Measurements from ENCODE around the gene GPR68. TPM values are rescaled to one million over a fixed set of nuclear protein-coding genes. Genes with fewer than 3 reads are reported as not detected.

The GPR68 gene
- total RNA-seq, 1 experiment from 2014 or later, result 0.28 TPM

- H3K27me3 ChIP-seq (ENCODE audit: control insufficient read depth, insufficient read depth, low read length), result no peaks in the 10 kb centered on the region
- CTCF ChIA-PET, result no interaction called here
- ATAC-seq, result no peak
- intact Hi-C loops (cut with micrococcal nuclease; ENCODE audit: unreplicated experiment) (no loop called here), in situ Hi-C loops (cut with HindIII; ENCODE audit: low pct_unique_long_range_greater_than_20kb, low sequenced_read_pairs) (no loop called here)
- BruUV-seq (replicated peaks), result no TSS peak
- no peaks in the 10 kb centered on the region for H3K9me3 ChIP-seq (ENCODE audit: control insufficient read depth, insufficient read depth, low read depth, low read length)
- no peak overlapping the region for H3K27ac ChIP-seq (ENCODE audit: low read length)
- no peak overlapping the region for H3K4me3 ChIP-seq (ENCODE audit: low read depth in 2 of 2, low read length in 2 of 2)
- no peaks in the 10 kb centered on the region for H3K4me1 ChIP-seq (ENCODE audit: control insufficient read depth, insufficient read depth, low read length)
- POLR2A ChIA-PET, result no interaction called here
- H3K36me3 ChIP-seq (ENCODE audit: control insufficient read depth, insufficient read depth, low read length), result no peaks in the 10 kb centered on the region
- no peak for TF ChIP-seq TCF7L2 (IDR thresholded peaks at IDR 0.05; ENCODE audit: low read depth, low read length)
- no peak for TF ChIP-seq REST (IDR thresholded peaks at IDR 0.05; ENCODE audit: insufficient read depth in 1 of 2, low read depth in 2 of 2, low read length in 1 of 2)
- no peak for TF ChIP-seq POLR2AphosphoS5 (IDR thresholded peaks at IDR 0.05; ENCODE audit: low read depth, low read length)
- no peak for TF ChIP-seq CTCF (IDR thresholded peaks at IDR 0.05)
- no peak for TF ChIP-seq SIN3A (IDR thresholded peaks at IDR 0.05; ENCODE audit: borderline replicate concordance, insufficient read depth, low read depth, low read length)
- no peak for DNase-seq (ENCODE audit: low read depth, low spot score)
Observed at GRCh38 chr14:91273885-91274273, 29.4 kb upstream of the GPR68 start.

- POLR2A ChIA-PET, result no interaction called here
- in situ Hi-C loops (cut with HindIII; ENCODE audit: low pct_unique_long_range_greater_than_20kb, low sequenced_read_pairs), result no loop called here
- Histone ChIP-seq H3K27ac (ENCODE audit: low read length) (no peak overlapping the region), H3K4me1 (ENCODE audit: control insufficient read depth, insufficient read depth, low read length) (no peaks in the 10 kb centered on the region), H3K9me3 (ENCODE audit: control insufficient read depth, insufficient read depth, low read depth, low read length) (no peaks in the 10 kb centered on the region), H3K4me3 (ENCODE audit: low read depth in 2 of 2, low read length in 2 of 2) (no peak overlapping the region), H3K27me3 (ENCODE audit: control insufficient read depth, insufficient read depth, low read length) (no peaks in the 10 kb centered on the region), H3K36me3 (ENCODE audit: control insufficient read depth, insufficient read depth, low read length) (no peaks in the 10 kb centered on the region)
- no peak for TF ChIP-seq CTCF (IDR thresholded peaks at IDR 0.05)
- TF ChIP-seq REST (IDR thresholded peaks at IDR 0.05; ENCODE audit: insufficient read depth in 1 of 2, low read depth in 2 of 2, low read length in 1 of 2), result no peak
- no peak for TF ChIP-seq TCF7L2 (IDR thresholded peaks at IDR 0.05; ENCODE audit: low read depth, low read length)
- TF ChIP-seq POLR2AphosphoS5 (IDR thresholded peaks at IDR 0.05; ENCODE audit: low read depth, low read length), result no peak
- no peak for TF ChIP-seq SIN3A (IDR thresholded peaks at IDR 0.05; ENCODE audit: borderline replicate concordance, insufficient read depth, low read depth, low read length)
- ATAC-seq (no peak), DNase-seq (ENCODE audit: low read depth, low spot score) (no peak)
- CTCF ChIA-PET, result no interaction called here
- BruUV-seq (replicated peaks), result no TSS peak
- intact Hi-C loops (cut with micrococcal nuclease; ENCODE audit: unreplicated experiment), result no loop called here
Observed at GRCh38 chr14:91273273-91273884, 28.9 kb upstream of the GPR68 start.

Measured in Panc1 (cell line).